Measurements from ENCODE around the gene GAB3. TPM values are rescaled to one million over a fixed set of nuclear protein-coding genes. Genes with fewer than 3 reads are reported as not detected.

GAB3 gene
- total and polyA plus RNA-seq, 9 of the 15 experiments (the other 6 are each of a cell fraction or from before 2014, with no cell fraction given): 16.1 to 31.4 (median 20.2) TPM

DNA sequence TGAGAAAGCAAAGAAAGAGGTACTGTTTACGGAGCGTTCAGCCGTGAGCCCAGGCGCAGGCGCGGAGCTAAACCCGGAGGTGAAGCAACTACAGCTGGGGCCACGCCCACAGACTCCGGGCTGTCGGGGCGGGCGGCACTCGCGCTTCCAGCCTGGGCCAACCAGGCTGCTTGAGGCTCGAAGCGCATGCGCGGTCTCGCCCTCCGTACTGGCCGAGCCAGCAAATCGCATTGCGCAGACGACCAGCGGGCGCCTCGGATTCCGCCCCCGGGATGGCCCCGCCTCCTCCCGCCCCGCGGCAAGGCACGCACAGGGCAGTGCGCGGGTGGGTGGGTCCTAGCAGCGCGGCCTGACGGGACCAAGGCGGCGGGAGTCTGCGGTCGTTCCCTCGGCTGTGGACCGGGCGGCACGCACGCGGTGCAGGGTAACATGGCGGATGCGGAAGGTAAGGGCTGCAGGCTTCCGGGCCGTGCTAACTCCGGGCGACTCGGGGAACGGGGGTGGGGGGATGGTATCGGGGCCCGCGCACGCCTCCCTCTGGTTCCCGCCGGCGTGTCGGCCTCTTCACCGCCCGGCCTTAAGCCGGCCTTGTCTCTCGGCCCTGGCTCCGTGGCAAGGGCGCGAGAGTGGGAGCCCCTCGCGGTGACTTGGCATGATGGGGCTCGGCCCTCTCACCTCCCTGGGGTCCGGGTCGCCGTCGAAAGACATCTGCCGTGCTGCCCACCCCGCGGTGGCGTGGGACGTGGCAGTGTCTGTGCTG, 11.8 kb upstream of the GAB3 start, which contains the start of gene DKC1 (continued):
- TF ChIP-seq ZNF764 (CRISPR knock-in tag; IDR thresholded peaks at IDR 0.05; ENCODE audit: low read depth) (no peak), MCM5 (IDR thresholded peaks at IDR 0.05; ENCODE audit: low read depth) (no peak), POLR2A (conservative IDR thresholded peaks at IDR 0.05) (peak; percentile 76; the same call in 1 of the 2 replicates), KAT2B (IDR thresholded peaks at IDR 0.05; ENCODE audit: low read depth, low read length) (no peak), RAD21 (CRISPR knock-in tag; conservative IDR thresholded peaks at IDR 0.05 in 1 of 2, IDR thresholded peaks at IDR 0.05 in 1 of 2) (no peak), TCF7L2 (IDR thresholded peaks at IDR 0.05; ENCODE audit: low read depth, low read length) (no peak), NCOA6 (IDR thresholded peaks at IDR 0.05) (no peak), RBM25 (IDR thresholded peaks at IDR 0.05; ENCODE audit: low read depth, low read length, severe bottlenecking) (peak; percentile 42)
- TF ChIP-seq, protein P1, sequence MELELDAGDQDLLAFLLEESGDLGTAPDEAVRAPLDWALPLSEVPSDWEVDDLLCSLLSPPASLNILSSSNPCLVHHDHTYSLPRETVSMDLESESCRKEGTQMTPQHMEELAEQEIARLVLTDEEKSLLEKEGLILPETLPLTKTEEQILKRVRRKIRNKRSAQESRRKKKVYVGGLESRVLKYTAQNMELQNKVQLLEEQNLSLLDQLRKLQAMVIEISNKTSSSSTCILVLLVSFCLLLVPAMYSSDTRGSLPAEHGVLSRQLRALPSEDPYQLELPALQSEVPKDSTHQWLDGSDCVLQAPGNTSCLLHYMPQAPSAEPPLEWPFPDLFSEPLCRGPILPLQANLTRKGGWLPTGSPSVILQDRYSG (tag; conservative IDR thresholded peaks at IDR 0.05; ENCODE audit: low read depth): no peak
- TF ChIP-seq, protein P2, sequence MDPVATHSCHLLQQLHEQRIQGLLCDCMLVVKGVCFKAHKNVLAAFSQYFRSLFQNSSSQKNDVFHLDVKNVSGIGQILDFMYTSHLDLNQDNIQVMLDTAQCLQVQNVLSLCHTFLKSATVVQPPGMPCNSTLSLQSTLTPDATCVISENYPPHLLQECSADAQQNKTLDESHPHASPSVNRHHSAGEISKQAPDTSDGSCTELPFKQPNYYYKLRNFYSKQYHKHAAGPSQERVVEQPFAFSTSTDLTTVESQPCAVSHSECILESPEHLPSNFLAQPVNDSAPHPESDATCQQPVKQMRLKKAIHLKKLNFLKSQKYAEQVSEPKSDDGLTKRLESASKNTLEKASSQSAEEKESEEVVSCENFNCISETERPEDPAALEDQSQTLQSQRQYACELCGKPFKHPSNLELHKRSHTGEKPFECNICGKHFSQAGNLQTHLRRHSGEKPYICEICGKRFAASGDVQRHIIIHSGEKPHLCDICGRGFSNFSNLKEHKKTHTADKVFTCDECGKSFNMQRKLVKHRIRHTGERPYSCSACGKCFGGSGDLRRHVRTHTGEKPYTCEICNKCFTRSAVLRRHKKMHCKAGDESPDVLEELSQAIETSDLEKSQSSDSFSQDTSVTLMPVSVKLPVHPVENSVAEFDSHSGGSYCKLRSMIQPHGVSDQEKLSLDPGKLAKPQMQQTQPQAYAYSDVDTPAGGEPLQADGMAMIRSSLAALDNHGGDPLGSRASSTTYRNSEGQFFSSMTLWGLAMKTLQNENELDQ (CRISPR knock-in tag; IDR thresholded peaks at IDR 0.05; ENCODE audit: borderline replicate concordance): no peak
- TF ChIP-seq, protein P3, sequence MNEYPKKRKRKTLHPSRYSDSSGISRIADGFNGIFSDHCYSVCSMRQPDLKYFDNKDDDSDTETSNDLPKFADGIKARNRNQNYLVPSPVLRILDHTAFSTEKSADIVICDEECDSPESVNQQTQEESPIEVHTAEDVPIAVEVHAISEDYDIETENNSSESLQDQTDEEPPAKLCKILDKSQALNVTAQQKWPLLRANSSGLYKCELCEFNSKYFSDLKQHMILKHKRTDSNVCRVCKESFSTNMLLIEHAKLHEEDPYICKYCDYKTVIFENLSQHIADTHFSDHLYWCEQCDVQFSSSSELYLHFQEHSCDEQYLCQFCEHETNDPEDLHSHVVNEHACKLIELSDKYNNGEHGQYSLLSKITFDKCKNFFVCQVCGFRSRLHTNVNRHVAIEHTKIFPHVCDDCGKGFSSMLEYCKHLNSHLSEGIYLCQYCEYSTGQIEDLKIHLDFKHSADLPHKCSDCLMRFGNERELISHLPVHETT (CRISPR knock-in tag; conservative IDR thresholded peaks at IDR 0.05 in 1 of 2, IDR thresholded peaks at IDR 0.05 in 1 of 2): peak in 1 of 2 experiments; percentile 84; a peak in 1 of 4 replicates
- TF ChIP-seq, protein P4, sequence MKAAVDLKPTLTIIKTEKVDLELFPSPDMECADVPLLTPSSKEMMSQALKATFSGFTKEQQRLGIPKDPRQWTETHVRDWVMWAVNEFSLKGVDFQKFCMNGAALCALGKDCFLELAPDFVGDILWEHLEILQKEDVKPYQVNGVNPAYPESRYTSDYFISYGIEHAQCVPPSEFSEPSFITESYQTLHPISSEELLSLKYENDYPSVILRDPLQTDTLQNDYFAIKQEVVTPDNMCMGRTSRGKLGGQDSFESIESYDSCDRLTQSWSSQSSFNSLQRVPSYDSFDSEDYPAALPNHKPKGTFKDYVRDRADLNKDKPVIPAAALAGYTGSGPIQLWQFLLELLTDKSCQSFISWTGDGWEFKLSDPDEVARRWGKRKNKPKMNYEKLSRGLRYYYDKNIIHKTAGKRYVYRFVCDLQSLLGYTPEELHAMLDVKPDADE (conservative IDR thresholded peaks at IDR 0.05; ENCODE audit: control insufficient read depth, low read depth, low read length): 0 out of 2 replicates have a peak, but pooled peaks have one; percentile 20
- TF ChIP-seq, protein P5, sequence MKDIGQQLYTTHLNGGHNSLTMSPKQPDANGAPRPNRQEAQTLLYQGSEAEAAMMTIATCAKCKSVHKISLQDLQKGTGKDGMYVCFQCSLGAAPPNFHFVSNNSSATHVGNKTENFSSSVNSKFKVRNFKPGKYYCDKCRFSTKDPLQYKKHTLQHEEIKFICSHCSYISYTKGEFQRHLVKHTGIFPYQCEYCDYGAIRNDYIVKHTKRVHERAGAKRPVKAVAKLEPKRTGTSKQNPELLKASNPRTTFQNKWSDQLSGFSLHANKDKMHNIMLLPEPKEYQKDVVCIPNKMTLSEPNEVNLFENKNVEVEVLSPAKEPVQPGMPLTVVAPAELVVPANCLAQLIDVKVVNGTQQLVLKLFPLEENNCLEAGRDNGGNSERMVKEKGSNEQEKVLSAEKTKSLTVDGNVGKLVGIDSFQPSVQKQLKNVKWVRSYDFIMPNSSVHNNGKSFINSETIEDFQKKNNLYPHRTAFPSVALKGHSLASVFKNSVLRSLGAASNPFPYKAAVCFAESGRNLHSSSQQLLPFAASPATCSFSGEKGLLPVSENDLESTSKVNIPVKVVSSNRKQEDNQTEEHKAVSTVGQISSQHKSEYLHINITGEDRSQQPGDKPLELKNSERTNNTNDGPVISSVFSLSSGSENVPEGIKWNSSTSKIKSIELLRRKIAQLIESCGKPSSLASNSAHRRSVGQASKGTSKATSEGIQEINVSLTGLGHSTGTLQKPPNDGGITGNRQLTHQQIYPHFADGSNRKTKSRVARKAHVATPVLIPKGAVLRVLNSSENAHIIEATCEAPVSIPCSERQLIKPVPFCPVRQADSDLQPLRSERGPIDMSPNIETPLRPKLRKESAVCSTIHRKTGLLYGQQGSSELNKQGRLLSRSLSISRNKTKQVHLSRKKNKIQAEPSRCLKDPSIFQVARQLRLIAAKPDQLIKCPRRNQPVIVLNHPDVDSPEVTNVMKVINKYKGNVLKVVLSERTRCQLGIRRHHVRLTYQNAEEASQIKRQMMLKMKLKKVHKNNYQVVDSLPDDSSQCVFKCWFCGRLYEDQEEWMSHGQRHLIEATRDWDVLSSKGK (CRISPR knock-in tag; IDR thresholded peaks at IDR 0.05): no peak

Data from K562 (cell line).